Measurements from ENCODE around the gene GALNT7.

GALNT7 gene

DNA sequence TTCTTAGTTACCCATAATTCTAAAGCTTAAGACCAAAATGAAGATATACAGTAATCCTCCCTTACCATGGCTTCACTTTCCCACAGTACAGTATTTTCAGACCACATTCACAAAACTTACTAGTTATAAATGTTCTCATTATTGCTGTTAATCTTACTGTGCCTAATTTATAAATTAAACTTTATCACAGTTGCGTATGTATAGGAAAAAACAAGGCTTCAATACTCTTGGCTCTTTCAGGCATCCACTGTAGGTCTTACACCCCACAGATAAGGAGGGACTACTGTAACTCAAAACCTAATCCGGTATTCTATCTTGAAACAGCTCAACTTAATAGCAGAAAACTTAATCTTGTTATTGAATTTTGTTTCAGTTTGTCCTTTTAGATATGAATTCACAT is 162.0 kb downstream of the GALNT7 start:
- no peaks in the 10 kb centered on the region for H3K27me3 ChIP-seq (ENCODE audit: insufficient read depth, low read depth, severe bottlenecking)
- TF ChIP-seq, protein P1, sequence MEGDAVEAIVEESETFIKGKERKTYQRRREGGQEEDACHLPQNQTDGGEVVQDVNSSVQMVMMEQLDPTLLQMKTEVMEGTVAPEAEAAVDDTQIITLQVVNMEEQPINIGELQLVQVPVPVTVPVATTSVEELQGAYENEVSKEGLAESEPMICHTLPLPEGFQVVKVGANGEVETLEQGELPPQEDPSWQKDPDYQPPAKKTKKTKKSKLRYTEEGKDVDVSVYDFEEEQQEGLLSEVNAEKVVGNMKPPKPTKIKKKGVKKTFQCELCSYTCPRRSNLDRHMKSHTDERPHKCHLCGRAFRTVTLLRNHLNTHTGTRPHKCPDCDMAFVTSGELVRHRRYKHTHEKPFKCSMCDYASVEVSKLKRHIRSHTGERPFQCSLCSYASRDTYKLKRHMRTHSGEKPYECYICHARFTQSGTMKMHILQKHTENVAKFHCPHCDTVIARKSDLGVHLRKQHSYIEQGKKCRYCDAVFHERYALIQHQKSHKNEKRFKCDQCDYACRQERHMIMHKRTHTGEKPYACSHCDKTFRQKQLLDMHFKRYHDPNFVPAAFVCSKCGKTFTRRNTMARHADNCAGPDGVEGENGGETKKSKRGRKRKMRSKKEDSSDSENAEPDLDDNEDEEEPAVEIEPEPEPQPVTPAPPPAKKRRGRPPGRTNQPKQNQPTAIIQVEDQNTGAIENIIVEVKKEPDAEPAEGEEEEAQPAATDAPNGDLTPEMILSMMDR (IDR thresholded peaks at IDR 0.05; ENCODE audit: low read depth, low read length): no peak
- H3K4me3 ChIP-seq (ENCODE audit: low read depth, low read length): no peak overlapping the region
- no peak for DNase-seq
- H3K27ac ChIP-seq: peak overlapping the region; percentile 13
- peaks cover 81% of the 10 kb centered on the region for H3K36me3 ChIP-seq
- H3K9me3 ChIP-seq (ENCODE audit: severe bottlenecking): no peaks in the 10 kb centered on the region

DNA sequence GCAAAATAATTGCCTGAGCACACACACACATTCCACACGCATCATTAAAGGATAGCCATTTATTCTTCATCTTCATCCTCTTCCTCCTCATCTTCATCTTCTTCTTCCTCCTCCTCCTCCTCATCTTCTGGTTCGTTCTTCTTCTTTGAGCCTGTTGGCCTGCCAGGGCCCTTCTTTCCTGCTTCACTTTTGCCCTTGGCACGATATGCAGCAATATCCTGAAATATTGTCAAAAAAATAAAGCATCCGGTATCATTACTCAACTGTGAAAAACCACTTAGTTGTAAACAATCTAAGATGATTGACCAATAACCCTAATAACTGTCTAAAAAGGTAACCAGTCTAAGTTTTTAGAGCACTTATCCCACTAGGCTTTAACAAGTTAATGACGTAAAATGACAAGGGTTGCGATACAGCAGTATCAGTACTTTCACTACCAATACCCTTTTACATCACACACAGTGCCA is 163.4 kb downstream of the GALNT7 start:
- Histone ChIP-seq H3K27ac (peak overlapping the region; percentile 99; the same call in 1 of the 2 replicates), H3K36me3 (peaks cover 70% of the 10 kb centered on the region), H3K27me3 (ENCODE audit: insufficient read depth, low read depth, severe bottlenecking) (no peaks in the 10 kb centered on the region), H3K4me3 (ENCODE audit: low read depth, low read length) (peak overlapping the region; percentile 83), H3K9me3 (ENCODE audit: severe bottlenecking) (no peaks in the 10 kb centered on the region)
- no peak for DNase-seq
- TF ChIP-seq, protein P1 (IDR thresholded peaks at IDR 0.05; ENCODE audit: low read depth, low read length): no peak

DNA sequence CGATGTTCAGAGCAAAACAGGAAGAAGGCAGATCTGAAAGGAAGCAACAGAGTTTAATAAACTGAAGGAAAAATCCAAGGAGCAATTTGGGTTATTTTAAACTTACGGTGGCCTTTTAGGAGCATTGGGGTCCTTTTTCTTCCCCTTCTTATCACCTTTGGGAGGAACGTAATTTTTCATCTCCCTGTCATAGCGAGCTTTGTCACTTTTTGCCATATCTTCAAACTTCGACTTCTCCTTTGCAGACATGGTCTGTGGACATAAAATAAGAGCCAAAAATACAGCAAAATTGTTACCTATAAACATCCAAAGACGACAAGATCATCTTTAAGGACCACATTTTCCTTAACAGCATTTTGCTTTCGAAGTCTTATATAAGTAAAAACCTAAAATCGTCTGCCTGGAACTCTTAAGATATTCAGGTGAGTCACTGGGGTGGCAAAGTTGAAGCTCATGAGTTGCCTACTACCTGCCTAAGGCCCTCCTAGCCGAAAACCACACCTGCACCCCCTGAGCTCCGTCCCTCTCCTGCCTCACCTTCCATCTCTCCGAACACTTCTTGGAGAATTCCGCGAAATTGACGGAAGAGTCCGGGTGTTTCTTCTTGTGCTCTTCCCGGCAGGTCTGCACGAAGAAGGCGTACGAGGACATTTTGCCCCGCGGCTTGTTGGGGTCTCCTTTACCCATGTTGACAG is 164.5 kb downstream of the GALNT7 start:
- no peak for DNase-seq
- H3K27me3 ChIP-seq (ENCODE audit: insufficient read depth, low read depth, severe bottlenecking): no peaks in the 10 kb centered on the region
- peak overlapping the region; percentile 83 for H3K4me3 ChIP-seq (ENCODE audit: low read depth, low read length)
- no peaks in the 10 kb centered on the region for H3K9me3 ChIP-seq (ENCODE audit: severe bottlenecking)
- peak overlapping the region; percentile 99 for H3K27ac ChIP-seq
- TF ChIP-seq, protein P1 (IDR thresholded peaks at IDR 0.05; ENCODE audit: low read depth, low read length): no peak
- H3K36me3 ChIP-seq: peaks cover 62% of the 10 kb centered on the region

DNA sequence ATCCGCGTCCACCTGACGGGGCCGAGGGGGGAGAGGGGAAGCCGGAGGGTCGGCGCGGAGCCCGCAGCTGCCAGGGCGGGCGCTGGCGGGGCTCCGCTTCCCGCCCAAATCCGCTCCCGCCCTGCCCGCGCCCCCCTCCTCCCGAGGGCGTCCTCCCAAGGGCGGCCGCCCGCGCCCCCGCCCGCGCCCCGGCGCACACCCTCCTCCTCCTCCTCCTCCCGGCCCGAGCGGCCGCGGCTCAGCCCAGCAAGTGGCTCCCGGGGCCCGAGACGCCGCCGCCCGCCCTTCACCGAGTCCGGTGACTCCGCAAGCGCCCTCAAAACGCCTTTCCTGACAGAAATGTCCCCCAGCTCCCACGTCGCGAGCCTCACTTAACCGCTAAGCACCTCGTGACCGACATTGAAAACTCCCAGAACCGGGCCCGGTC is 165.1 kb downstream of the GALNT7 start:
- peak overlapping the region; percentile 99 for H3K27ac ChIP-seq
- H3K4me3 ChIP-seq (ENCODE audit: low read depth, low read length): peak overlapping the region; percentile 83
- no peaks in the 10 kb centered on the region for H3K27me3 ChIP-seq (ENCODE audit: insufficient read depth, low read depth, severe bottlenecking)
- peak; percentile 75 for DNase-seq
- H3K9me3 ChIP-seq (ENCODE audit: severe bottlenecking): no peaks in the 10 kb centered on the region
- TF ChIP-seq, protein P1 (IDR thresholded peaks at IDR 0.05; ENCODE audit: low read depth, low read length): no peak
- peaks cover 56% of the 10 kb centered on the region for H3K36me3 ChIP-seq

DNA sequence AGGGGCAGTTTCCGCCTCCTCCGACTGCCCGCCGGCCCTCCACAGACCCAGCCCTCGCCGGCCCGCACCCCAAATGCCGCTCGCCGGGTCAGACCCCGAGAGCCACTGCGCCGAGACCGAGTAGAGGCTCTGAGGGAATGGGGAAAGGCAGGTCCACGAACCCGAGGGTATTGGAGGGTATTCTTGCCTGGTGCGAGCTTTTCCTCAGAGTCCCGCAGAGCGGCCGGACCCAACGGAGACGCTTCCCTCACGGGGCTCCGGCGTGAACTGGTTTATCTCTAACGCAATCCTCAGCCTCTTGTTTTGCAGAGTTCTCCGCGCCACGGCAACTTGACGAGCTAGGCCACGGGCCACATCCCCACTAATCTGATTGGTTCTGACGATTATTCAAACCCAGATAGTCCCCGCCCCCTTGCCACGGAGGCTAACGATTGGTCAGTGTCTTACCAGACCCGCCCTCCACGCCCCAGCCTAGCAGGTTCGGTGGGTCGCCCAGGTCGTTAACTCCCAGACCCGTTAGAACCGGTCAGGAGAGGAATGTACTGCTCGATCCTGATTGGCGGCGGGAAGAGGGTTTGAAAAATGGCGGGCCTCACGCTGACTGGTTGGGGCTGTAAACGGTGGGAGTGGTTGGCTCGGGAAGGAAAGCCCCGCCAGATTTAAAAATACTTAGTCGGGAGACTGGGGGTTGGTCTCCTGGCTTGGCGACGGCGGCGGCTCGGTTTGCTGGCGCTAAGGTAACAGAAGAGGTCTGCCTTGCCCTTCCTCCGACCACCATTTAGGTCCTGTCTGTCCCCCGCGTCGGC is 165.7 kb downstream of the GALNT7 start, which contains the start of gene HMGB2:
Gene HMGB2, minus strand, starts transcription at position 274 of the 806 bp plus-strand sequence. CDS start 709 bp downstream, outside the sequence.
- Histone ChIP-seq H3K36me3 (peaks cover 50% of the 10 kb centered on the region), H3K4me3 (ENCODE audit: low read depth, low read length) (peak within 1 kb of the TSS; percentile 89), H3K9me3 (ENCODE audit: severe bottlenecking) (no peaks in the 10 kb centered on the region), H3K27ac (peak within 1 kb of the TSS; percentile 99), H3K27me3 (ENCODE audit: insufficient read depth, low read depth, severe bottlenecking) (no peaks in the 10 kb centered on the region)
- TF ChIP-seq, protein P1 (IDR thresholded peaks at IDR 0.05; ENCODE audit: low read depth, low read length): no peak
- peak; percentile 100 for DNase-seq
